Body of pancreas (tissue), 4 donors: ENCODE results near the gene PPFIBP2. TPM values are rescaled to one million over a fixed set of nuclear protein-coding genes. Genes with fewer than 3 reads are reported as not detected.

ENCODE experiments used
- ATAC-seq: fragments of 150-250 bp; one replicate; pipeline ENCODE4 v1.9.1; 2016
- DNase-seq, 4 donors: peaks; one replicate each; pipeline ENCODE4 v3.0.0-alpha.2; 2019
- H3K27ac ChIP-seq, 4 donors: fragments of 200-600 bp; sonication (generic); 1 replicate in 3 of 4; 2 replicates in 1 of 4; pipeline versions ENCODE4 v1.5.1 to v1.6.1; 2016 to 2019; ENCODE audit warnings: mild to moderate bottlenecking in 1 of 4, mixed read lengths in 1 of 4, moderate library complexity in 1 of 4
- H3K27me3 ChIP-seq, 2 donors: fragments of 200-600 bp; sonication (generic); one replicate each; pipeline ENCODE4 v1.6.0; 2016; ENCODE audit warnings: mild to moderate bottlenecking in 1 of 2
- H3K36me3 ChIP-seq, 2 donors: fragments of 200-600 bp; sonication (generic); replicated peaks in 1 of 2; 2 replicates each; pipeline ENCODE4 v1.5.1; 2016; ENCODE audit warnings: low read depth in 2 of 2; ENCODE audit not compliant: insufficient read depth in 1 of 2
- H3K4me1 ChIP-seq: fragments of 200-600 bp; sonication (generic); one replicate; pipeline ENCODE4 v1.6.0; 2016
- H3K4me3 ChIP-seq, 2 donors: fragments of 200-600 bp; sonication (generic); 1 replicate in 1 of 2; 2 replicates in 1 of 2; pipeline ENCODE4 v1.5.1; 2016 to 2019
- H3K9me3 ChIP-seq, 3 donors: fragments of 200-600 bp; sonication (generic); 1 replicate in 2 of 3; 2 replicates in 1 of 3; pipeline ENCODE4 v1.5.1; 2016
- CTCF ChIP-seq, 7 experiments: fragments of 450-650 bp in 4 of 7; fragments of 200-600 bp in 3 of 7; sonication (generic) in 3 of 7; IDR thresholded peaks; one replicate each; pipeline ENCODE4 v1.5.1; 2016 to 2019; ENCODE audit warnings: antibody characterized with exemption in 7 of 7
- POLR2A ChIP-seq, 3 donors: fragments of 450-650 bp; IDR thresholded peaks; one replicate each; pipeline ENCODE4 v1.6.1; 2016; ENCODE audit warnings: antibody characterized with exemption in 3 of 3, mild to moderate bottlenecking in 2 of 3
- WGBS, 2 donors: methylation state at CpG; one replicate each; pipeline ENCODE4 v1.1.5; 2017; 5-methylcytosine and 5-hydroxymethylcytosine counted together
- intact Hi-C: fragments of 100-400 bp; cut with DNase I; formaldehyde crosslinking; loops from one replicate; pipeline ENCODE4 v1.15.1; 2023
- total RNA-seq, 2 donors: library from RNA; depleted of rRNA; stranded (reverse); fragments of >200 nt; gene quantifications; one replicate each; pipeline ENCODE4 v1.1.0, GENCODE V29; 2016

PPFIBP2 gene
- total RNA-seq, 2 donors from 2014 or later: 34.9 to 35.3 TPM

DNA sequence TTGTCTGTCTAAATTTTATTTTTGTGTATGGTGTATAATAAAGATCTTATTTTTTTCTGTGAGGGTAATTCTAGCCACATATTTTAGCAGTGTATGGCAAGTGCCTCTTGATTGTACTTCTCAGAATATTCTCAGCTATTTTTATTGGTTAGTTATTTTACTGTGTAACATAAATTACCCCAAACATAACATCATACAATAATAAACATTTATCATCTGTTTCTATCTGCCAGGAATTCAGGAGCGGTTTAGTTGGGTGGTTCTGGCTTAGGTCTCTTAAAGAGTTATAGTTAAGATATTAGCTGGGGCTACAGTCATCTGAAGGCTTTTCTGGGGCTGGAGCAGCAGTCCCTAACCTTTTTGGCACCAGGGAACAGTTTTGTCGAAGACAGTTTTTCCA, 47.8 kb downstream of the PPFIBP2 start:
- DNase-seq: no peak
- H3K27me3 ChIP-seq: no peaks in the 10 kb centered on the region
- H3K36me3 ChIP-seq: no peaks in the 10 kb centered on the region
- TF ChIP-seq POLR2A (IDR thresholded peaks at IDR 0.05) (no peak), CTCF (IDR thresholded peaks at IDR 0.05) (no peak)
- no peak overlapping the region for H3K4me3 ChIP-seq
- no peak overlapping the region for H3K27ac ChIP-seq
- no peaks in the 10 kb centered on the region for H3K9me3 ChIP-seq
- WGBS, 2 donors: 38 to 50% methylated on average over 2 of the region's 2 CpGs
- no peaks in the 10 kb centered on the region for H3K4me1 ChIP-seq
- intact Hi-C loops: no loop called here
- ATAC-seq: no peak

DNA sequence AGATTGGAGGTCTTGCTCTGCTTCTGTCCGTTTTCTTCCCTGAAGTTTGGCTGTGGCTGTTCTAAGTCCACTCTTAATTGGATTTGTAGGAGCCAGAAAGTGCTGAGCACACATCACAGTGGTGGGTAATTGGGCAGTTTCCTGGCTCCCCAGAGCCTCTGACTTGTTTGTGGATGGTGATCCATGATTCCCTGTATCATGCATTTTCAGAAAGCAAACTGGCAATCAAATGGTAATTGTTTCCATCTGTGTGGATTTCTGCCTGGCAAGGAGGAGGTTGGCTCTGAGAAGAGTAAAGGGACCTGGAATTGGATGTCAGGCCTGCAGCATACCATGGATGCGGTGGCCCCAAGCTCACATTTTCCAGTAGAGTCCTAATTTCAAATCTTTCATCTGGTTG, 49.5 kb downstream of the PPFIBP2 start:
- no peaks in the 10 kb centered on the region for H3K9me3 ChIP-seq
- 82 to 89% methylated on average over 2 of the region's 2 CpGs for WGBS, 2 donors
- no peaks in the 10 kb centered on the region for H3K36me3 ChIP-seq
- intact Hi-C loops: no loop called here
- no peaks in the 10 kb centered on the region for H3K27me3 ChIP-seq
- ATAC-seq (no peak), DNase-seq (no peak)
- TF ChIP-seq CTCF (IDR thresholded peaks at IDR 0.05) (no peak), POLR2A (IDR thresholded peaks at IDR 0.05) (no peak)
- H3K27ac ChIP-seq: no peak overlapping the region
- H3K4me1 ChIP-seq: no peaks in the 10 kb centered on the region
- H3K4me3 ChIP-seq: no peak overlapping the region

DNA sequence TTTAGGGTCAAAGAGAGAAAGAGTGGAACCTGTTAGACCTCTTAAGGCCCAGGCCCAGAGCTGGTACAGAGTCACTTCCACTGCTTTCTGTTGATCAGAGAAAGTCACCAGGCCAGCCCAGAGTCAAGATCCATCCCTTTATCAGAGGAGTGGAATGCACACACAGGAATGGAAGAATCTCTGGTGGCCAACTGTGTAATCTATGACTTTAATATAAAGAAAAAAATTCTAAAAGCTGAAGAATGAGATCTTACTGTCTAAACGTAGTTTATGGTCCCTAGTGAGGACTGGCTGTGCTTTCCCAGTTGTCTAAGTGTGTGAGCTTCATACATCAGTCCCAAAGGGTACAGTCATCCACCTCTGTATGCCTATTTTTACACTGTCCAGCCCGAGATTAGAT, 51.0 kb downstream of the PPFIBP2 start:
- ATAC-seq (no peak), DNase-seq (no peak)
- Histone ChIP-seq H3K9me3 (no peaks in the 10 kb centered on the region), H3K4me1 (no peaks in the 10 kb centered on the region), H3K27me3 (no peaks in the 10 kb centered on the region), H3K4me3 (no peak overlapping the region), H3K27ac (no peak overlapping the region), H3K36me3 (no peaks in the 10 kb centered on the region)
- intact Hi-C loops: loop anchor here (5.0 kb wide), 1 partner anchor 102 kb away; no protein-coding TSS in a partner anchor
- 44 to 53% methylated on average over 2 of the region's 2 CpGs for WGBS, 2 donors
- TF ChIP-seq CTCF (IDR thresholded peaks at IDR 0.05) (no peak), POLR2A (IDR thresholded peaks at IDR 0.05) (no peak)

DNA sequence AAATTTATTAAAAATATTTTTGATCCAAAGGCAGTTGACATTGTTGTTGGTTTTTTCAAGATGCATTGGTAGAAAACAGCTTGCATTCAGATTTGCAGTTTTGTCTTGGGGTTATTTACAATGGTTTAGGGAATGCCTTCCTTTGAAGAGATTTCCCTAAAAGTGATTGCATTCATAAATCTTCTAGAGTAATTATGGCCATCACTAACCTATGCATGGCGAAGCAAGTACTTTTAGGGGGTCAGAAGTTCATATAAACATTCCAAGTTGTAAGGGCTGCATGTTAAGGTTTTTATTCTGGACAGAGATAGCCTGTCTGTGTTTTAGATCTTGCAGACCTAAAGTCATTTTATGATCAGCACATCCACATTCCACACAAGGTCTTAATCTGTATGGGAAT, 53.5 kb downstream of the PPFIBP2 start:
- ATAC-seq (no peak), DNase-seq (no peak)
- intact Hi-C loops: loop anchor here (5.0 kb wide), 1 partner anchor 100 kb away; no protein-coding TSS in a partner anchor
- H3K4me3 ChIP-seq: no peak overlapping the region
- H3K27ac ChIP-seq: no peak overlapping the region
- H3K4me1 ChIP-seq: peaks cover 9% of the 10 kb centered on the region
- H3K27me3 ChIP-seq: no peaks in the 10 kb centered on the region
- WGBS, 2 donors: 77 to 86% methylated on average over 1 of the region's 1 CpG
- no peaks in the 10 kb centered on the region for H3K9me3 ChIP-seq
- no peaks in the 10 kb centered on the region for H3K36me3 ChIP-seq
- TF ChIP-seq POLR2A (IDR thresholded peaks at IDR 0.05) (no peak), CTCF (IDR thresholded peaks at IDR 0.05) (no peak)

GRCh38 chr11:7569044-7569443, 55.2 kb downstream of the PPFIBP2 start:
- DNase-seq: no peak
- Histone ChIP-seq H3K9me3 (no peaks in the 10 kb centered on the region), H3K4me3 (no peak overlapping the region), H3K36me3 (no peaks in the 10 kb centered on the region), H3K4me1 (peaks cover 22% of the 10 kb centered on the region), H3K27me3 (no peaks in the 10 kb centered on the region), H3K27ac (no peak overlapping the region)
- no peak for ATAC-seq
- WGBS, 2 donors: 89% methylated on average over 1 of the region's 1 CpG
- intact Hi-C loops: loop anchor here (5.0 kb wide), 1 partner anchor 98 kb away; no protein-coding TSS in a partner anchor
- TF ChIP-seq POLR2A (IDR thresholded peaks at IDR 0.05) (no peak), CTCF (IDR thresholded peaks at IDR 0.05) (no peak)
